GM12878 (cell line): ENCODE measurements around the gene GABRB3. TPM values are rescaled to one million over a fixed set of nuclear protein-coding genes. Genes with fewer than 3 reads are reported as not detected.

ENCODE experiments used
- ATAC-seq: fragments of 200-7000 bp; cut with Tn5 transposase; 3 replicates; pipeline ENCODE4 v1.9.1; 2020; ENCODE audit warnings: mild to moderate bottlenecking, moderate library complexity
- BruUV-seq: library from RNA; stranded (reverse); fragments of 400-500 nt; replicated peaks from 2 replicates; lab custom pipeline; 2021; lab: Mats Ljungman, UMichigan
- CTCF ChIA-PET: fragments of 300-600 bp; sonication (Branson Sonifier 250); formaldehyde crosslinking; extraction: SDS; loops from one replicate; lab custom pipeline; 2021; ENCODE audit warnings: inconsistent platforms; lab: Yijun Ruan, JAX
- POLR2A ChIA-PET: fragments of 350-600 bp; formaldehyde crosslinking; extraction: SDS; loops from one replicate; lab custom pipeline; 2021; ENCODE audit warnings: inconsistent platforms; lab: Charles Lee
- RAD21 ChIA-PET: fragments of 300-600 bp; sonication (Branson Sonifier 250); formaldehyde crosslinking; loops from one replicate; lab custom pipeline; 2023; ENCODE audit warnings: antibody characterized with exemption; ENCODE audit not compliant: unreplicated experiment; lab: Charles Lee
- SMC1A ChIA-PET: fragments of 300-600 bp; sonication (Branson Sonifier 250); formaldehyde crosslinking; loops from one replicate; lab custom pipeline; 2023; ENCODE audit not compliant: unreplicated experiment, uncharacterized antibody; lab: Charles Lee
- DNase-seq: peaks from one replicate; pipeline ENCODE4 v3.0.0-alpha.2; 2011; ENCODE audit warnings: low read depth, low spot score
- FAIRE-seq: peaks from 3 replicates; lab custom pipeline; 2011; peaks lifted over from hg19 to GRCh38; lab: Jason Lieb, UNC
- H2AFZ ChIP-seq: 2 replicates; pipeline ENCODE4 v1.6.0; 2011; ENCODE audit warnings: low read depth, low read length, control low read depth; ENCODE audit not compliant: control insufficient read depth
- H3K27ac ChIP-seq: 2 replicates; pipeline ENCODE4 v1.5.1; 2011; ENCODE audit warnings: control low read depth; ENCODE audit not compliant: control insufficient read depth, insufficient read depth
- H3K27me3 ChIP-seq, 2 experiments: replicated peaks in 1 of 2; 2 replicates each; pipeline versions ENCODE4 v1.6.0 to v1.6.1; 2011; ENCODE audit warnings: low read length in 1 of 2; ENCODE audit not compliant: control insufficient read depth in 2 of 2, insufficient read depth in 2 of 2
- H3K36me3 ChIP-seq, 2 experiments: 2 replicates each; pipeline ENCODE4 v1.5.1; 2011; ENCODE audit warnings: low read length in 1 of 2; ENCODE audit not compliant: control insufficient read depth in 2 of 2, insufficient read depth in 2 of 2
- H3K4me1 ChIP-seq: 2 replicates; pipeline ENCODE4 v1.6.1; 2011; ENCODE audit warnings: mild to moderate bottlenecking, low read length, moderate library complexity, mixed read lengths; ENCODE audit not compliant: control insufficient read depth, insufficient read depth
- H3K4me2 ChIP-seq: 2 replicates; pipeline ENCODE4 v1.6.0; 2011; ENCODE audit warnings: control low read depth; ENCODE audit not compliant: control insufficient read depth, insufficient read depth
- H3K4me3 ChIP-seq: fragments of 200-600 bp; sonication (generic); 2 replicates; pipeline ENCODE4 v1.5.1; 2016
- H3K79me2 ChIP-seq: 2 replicates; pipeline ENCODE4 v1.6.0; 2011; ENCODE audit warnings: low read length; ENCODE audit not compliant: control insufficient read depth, insufficient read depth
- H3K9ac ChIP-seq: 2 replicates; pipeline ENCODE4 v1.8.0; 2011; ENCODE audit warnings: low read length, control low read depth, mixed read lengths; ENCODE audit not compliant: control insufficient read depth, insufficient read depth
- H3K9me3 ChIP-seq: replicated peaks from 3 replicates; pipeline ENCODE4 v1.5.1; 2011; ENCODE audit warnings: mild to moderate bottlenecking, low read length; ENCODE audit not compliant: control insufficient read depth, insufficient read depth
- H4K20me1 ChIP-seq: 2 replicates; pipeline ENCODE4 v1.6.0; 2011; ENCODE audit not compliant: control insufficient read depth, insufficient read depth
- GATAD2B ChIP-seq: fragments of 450-650 bp; conservative IDR thresholded peaks from 2 replicates; pipeline ENCODE4 v1.6.1; 2017; ENCODE audit warnings: low read depth, mild to moderate bottlenecking, moderate library complexity
- IKZF1 ChIP-seq: fragments of 450-650 bp; conservative IDR thresholded peaks from 2 replicates; pipeline ENCODE4 v1.6.1; 2017; ENCODE audit warnings: antibody characterized with exemption, mild to moderate bottlenecking
- KDM1A ChIP-seq: fragments of 200-600 bp; sonication (generic); IDR thresholded peaks from 2 replicates; pipeline ENCODE4 v1.6.1; 2016; ENCODE audit warnings: borderline replicate concordance
- NFXL1 ChIP-seq: fragments of 450-650 bp; IDR thresholded peaks from 2 replicates; pipeline ENCODE4 v1.6.1; 2017; ENCODE audit warnings: antibody characterized with exemption, mild to moderate bottlenecking, borderline replicate concordance
- SMAD1 ChIP-seq: fragments of 450-650 bp; IDR thresholded peaks from 2 replicates; pipeline ENCODE4 v1.6.1; 2018; ENCODE audit warnings: mild to moderate bottlenecking, low read depth; ENCODE audit not compliant: partially characterized antibody
- SREBF1 ChIP-seq: IDR thresholded peaks from 2 replicates; pipeline ENCODE4 v1.6.1; 2012; ENCODE audit warnings: mild to moderate bottlenecking, low read length
- TCF7 ChIP-seq: IDR thresholded peaks from 2 replicates; pipeline ENCODE4 v1.6.1; 2014; ENCODE audit warnings: antibody characterized with exemption, borderline replicate concordance
- ZBED1 ChIP-seq: IDR thresholded peaks from 2 replicates; pipeline ENCODE4 v1.6.1; 2016; ENCODE audit warnings: borderline replicate concordance
- WGBS: methylation state at CpG from one replicate; pipeline ENCODE4 v1.1.6; 2016; ENCODE audit warnings: low lambda C conversion rate; ENCODE audit not compliant: insufficient replicate concordance, insufficient coverage; ENCODE audit errors: missing lambda C conversion rate; 5-methylcytosine and 5-hydroxymethylcytosine counted together
- in situ Hi-C: fragments of 300-500 bp; cut with MboI; formaldehyde crosslinking; loops from 9 replicates; pipeline ENCODE4 v1.14.3; 2018; ENCODE audit warnings: mixed read lengths
- intact Hi-C: fragments of 100-400 bp; cut with micrococcal nuclease; formaldehyde crosslinking; loops from one replicate; pipeline ENCODE4 v1.14.2; 2022; ENCODE audit not compliant: unreplicated experiment
- polyA plus RNA-seq, 11 experiments: library from polyadenylated mRNA; depleted of rRNA in 4 of 11; unstranded in 6 of 11; stranded (reverse) in 5 of 11; fragments of >200 nt; fragmentation: Nextera tagmentation in 4 of 11; fragmentation: Illumina TruSeq in 1 of 11; extraction: Ambion mirVana in 4 of 11; extraction: Trizol in 1 of 11; gene quantifications; 1 replicate in 1 of 11; 2 replicates in 10 of 11; pipeline versions ENCODE4 v1.2.1 to v1.2.3, GENCODE V29; 2011 to 2016; ENCODE audit warnings: inconsistent platforms in 2 of 11, missing spikeins in 2 of 11, low read depth in 1 of 11
- total RNA-seq, 4 experiments: library from RNA; depleted of rRNA in 3 of 4; stranded (reverse); fragments of >200 nt in 3 of 4; fragmentation: Illumina TruSeq in 1 of 4; extraction: Trizol in 1 of 4; gene quantifications; 2 replicates each; pipeline versions ENCODE4 v1.2.1 to v1.2.3, GENCODE V29; 2013 to 2021
- TF ChIP-seq, protein P1 (sequence below): IDR thresholded peaks from 2 replicates; pipeline ENCODE4 v1.6.1; 2011; ENCODE audit warnings: mild to moderate bottlenecking, low read depth, low read length, moderate library complexity; ENCODE audit not compliant: insufficient replicate concordance

Gene GABRB3
- total and polyA plus RNA-seq, 10 of the 15 experiments (the other 5 are each of a cell fraction or from before 2014, with no cell fraction given) = 0.05 to 0.08 (median 0.05) TPM; not detected in 7

DNA sequence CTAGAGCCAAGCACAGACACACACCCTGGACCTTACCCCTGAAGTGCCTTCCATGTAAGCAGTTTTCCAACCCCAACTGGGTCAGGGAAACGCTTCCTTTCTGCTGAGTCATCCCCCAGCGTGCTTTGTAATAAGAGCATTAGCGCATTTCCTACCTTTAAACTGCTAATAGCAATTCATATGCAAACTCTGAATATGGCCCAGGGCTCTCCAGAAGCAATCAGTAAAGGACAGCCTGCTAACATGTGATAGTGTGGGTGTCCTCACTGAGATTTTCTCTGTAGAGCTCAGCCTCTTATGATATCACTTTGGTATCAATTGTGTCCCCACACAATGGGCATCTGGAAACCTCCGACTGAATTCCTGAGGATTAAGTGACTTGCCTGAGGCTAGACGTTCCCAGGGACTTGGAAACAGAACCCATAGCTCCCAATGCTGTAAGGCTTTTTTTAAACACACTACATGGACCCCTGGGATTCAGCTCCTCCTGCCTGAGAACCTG lies 5.6 kb downstream of the GABRB3 start:
- Histone ChIP-seq H3K4me1 (no peaks in the 10 kb centered on the region), H3K27me3 (no peaks in the 10 kb centered on the region), H2AFZ (no peak overlapping the region), H3K9me3 (no peaks in the 10 kb centered on the region; the same call in 2 of the 3 replicates), H3K9ac (no peak overlapping the region), H3K27ac (no peak overlapping the region), H4K20me1 (no peaks in the 10 kb centered on the region), H3K79me2 (no peaks in the 10 kb centered on the region), H3K36me3 (no peaks in the 10 kb centered on the region), H3K4me2 (no peak overlapping the region), H3K4me3 (no peak overlapping the region)
- no peak for FAIRE-seq
- 12% methylated on average over 5 of the region's 5 CpGs for WGBS
- RAD21 ChIA-PET = no interaction called here
- no peak for DNase-seq
- SMC1A ChIA-PET = no interaction called here
- TF ChIP-seq KDM1A = no peak
- BruUV-seq = no TSS peak
- CTCF ChIA-PET = no interaction called here
- no peak for ATAC-seq
- intact Hi-C loops (no loop called here), in situ Hi-C loops (no loop called here)
- POLR2A ChIA-PET = no interaction called here

DNA sequence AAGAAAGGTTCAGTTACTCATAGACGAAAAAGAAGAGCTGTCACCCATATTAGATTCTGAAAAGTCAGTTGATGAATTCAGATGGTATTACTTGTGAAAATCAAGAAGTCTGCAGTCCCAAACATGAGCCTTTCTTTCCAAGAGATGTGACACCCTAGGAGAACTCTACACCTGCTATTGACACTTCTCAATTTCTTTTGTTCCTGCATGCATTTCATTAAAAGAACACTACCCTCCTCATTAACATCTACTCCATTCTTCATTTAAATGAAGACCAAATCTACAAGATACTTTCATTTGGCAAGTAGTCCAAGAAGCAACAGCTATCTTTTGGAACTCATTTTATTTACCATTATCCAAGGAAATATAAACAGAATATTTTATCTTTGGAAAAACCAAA lies 6.6 kb downstream of the GABRB3 start:
- no peaks in the 10 kb centered on the region for H3K79me2 ChIP-seq
- RAD21 ChIA-PET = no interaction called here
- TF ChIP-seq IKZF1 = no peak
- no peak for TF ChIP-seq SREBF1
- TF ChIP-seq SMAD1 = no peak
- TF ChIP-seq, protein P1, sequence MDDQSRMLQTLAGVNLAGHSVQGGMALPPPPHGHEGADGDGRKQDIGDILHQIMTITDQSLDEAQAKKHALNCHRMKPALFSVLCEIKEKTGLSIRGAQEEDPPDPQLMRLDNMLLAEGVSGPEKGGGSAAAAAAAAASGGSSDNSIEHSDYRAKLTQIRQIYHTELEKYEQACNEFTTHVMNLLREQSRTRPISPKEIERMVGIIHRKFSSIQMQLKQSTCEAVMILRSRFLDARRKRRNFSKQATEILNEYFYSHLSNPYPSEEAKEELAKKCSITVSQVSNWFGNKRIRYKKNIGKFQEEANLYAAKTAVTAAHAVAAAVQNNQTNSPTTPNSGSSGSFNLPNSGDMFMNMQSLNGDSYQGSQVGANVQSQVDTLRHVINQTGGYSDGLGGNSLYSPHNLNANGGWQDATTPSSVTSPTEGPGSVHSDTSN = no peak
- TF ChIP-seq TCF7 = no peak
- TF ChIP-seq NFXL1 = no peak
- TF ChIP-seq ZBED1 = no peak
- no peak for TF ChIP-seq GATAD2B
- no peak for DNase-seq
- no peak for FAIRE-seq
- no peak for ATAC-seq
- no peaks in the 10 kb centered on the region for H3K36me3 ChIP-seq
- H3K4me1 ChIP-seq = no peaks in the 10 kb centered on the region
- H3K4me2 ChIP-seq = no peak overlapping the region
- CTCF ChIA-PET = no interaction called here
- no peaks in the 10 kb centered on the region; the same call in 2 of the 3 replicates for H3K9me3 ChIP-seq
- in situ Hi-C loops = no loop called here
- no peak overlapping the region for H3K27ac ChIP-seq
- H3K27me3 ChIP-seq = no peaks in the 10 kb centered on the region
- no peak overlapping the region for H3K4me3 ChIP-seq
- SMC1A ChIA-PET = no interaction called here
- no peaks in the 10 kb centered on the region for H4K20me1 ChIP-seq
- no peak overlapping the region for H2AFZ ChIP-seq
- no TSS peak for BruUV-seq
- H3K9ac ChIP-seq = no peak overlapping the region
- WGBS = 0% methylated on average over 1 of the region's 1 CpG
- intact Hi-C loops = no loop called here
- POLR2A ChIA-PET = no interaction called here
